GM21423 (cell line): ENCODE results near the gene SPOCK3.
A peak's percentile ranks its signal among the peaks of the same experiment; 100 is the strongest.

Experiments
- ATAC-seq: cut with Tn5 transposase; IDR thresholded peaks from one replicate; pipeline ENCODE4 v1.9.1; 2021; ENCODE audit warnings: mild to moderate bottlenecking, moderate library complexity; ENCODE audit not compliant: unreplicated experiment

The SPOCK3 gene

DNA sequence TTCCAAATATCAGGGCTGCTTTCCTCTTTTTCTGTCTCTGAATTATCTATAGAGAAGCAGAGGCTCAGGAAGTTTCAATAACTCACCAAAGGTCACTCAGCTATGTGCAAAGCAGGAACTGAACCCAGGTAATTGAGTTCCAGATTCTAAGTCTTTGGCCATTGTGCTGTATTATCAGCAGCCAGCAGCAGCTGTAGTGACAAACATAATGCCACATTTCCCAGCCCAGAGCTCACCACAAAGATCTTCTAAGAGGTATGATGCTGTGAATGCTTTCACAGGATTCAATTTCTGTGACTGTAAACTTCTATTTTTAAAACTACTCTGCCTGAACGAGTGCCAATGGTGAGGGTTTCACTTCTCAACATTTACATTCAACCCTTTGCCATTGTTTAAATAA, 56.4 kb downstream of the SPOCK3 start:
- no peak for ATAC-seq

DNA sequence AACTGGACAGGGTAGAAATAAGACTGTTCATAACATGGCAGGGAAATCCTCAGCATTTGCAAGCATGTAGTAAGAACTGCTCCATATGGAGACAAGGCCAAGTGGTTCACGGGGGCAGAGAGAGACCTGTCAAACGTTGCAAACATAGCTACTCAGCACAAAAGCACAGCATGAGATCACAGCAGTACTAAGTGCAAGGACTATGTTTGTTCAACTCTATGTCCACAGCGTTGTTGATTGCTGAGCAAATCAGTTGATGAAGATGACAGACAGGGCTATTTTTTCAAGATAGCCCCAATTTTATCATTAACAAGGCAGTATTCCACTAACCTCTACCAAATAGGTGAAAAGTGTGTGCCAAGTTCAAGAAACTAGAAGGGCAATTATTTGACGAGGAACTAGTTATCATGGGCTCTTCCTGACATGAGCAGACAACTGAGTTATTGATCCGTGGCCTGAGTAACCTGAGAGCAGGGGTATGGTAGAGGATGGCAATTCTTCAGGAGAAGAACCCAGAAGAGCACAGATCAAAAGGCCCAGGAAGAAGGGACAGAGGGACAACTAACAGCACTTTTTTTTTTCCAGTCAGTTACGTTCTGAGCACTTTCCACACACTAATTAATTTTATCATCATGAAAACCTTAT, 57.4 kb downstream of the SPOCK3 start:
- no peak for ATAC-seq

DNA sequence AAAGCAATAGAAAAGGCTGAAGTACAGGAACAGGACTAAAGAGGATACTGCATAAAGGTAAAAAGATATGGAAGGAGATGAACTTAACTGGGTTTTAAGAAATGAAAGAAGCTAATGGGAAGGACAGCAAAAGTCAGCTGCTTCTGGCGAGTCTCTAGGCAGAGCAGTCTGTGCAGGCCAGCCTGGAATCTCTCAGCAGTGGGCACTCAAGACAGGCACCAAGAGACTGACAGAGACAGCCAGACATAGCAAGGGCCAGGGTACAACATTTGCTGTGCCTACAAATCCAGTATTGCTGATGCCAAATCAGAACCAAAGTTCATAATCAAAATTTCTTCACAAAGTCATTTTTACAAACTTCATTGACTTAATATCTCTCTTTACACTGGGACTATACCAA, 62.4 kb downstream of the SPOCK3 start:
- ATAC-seq: no peak

DNA sequence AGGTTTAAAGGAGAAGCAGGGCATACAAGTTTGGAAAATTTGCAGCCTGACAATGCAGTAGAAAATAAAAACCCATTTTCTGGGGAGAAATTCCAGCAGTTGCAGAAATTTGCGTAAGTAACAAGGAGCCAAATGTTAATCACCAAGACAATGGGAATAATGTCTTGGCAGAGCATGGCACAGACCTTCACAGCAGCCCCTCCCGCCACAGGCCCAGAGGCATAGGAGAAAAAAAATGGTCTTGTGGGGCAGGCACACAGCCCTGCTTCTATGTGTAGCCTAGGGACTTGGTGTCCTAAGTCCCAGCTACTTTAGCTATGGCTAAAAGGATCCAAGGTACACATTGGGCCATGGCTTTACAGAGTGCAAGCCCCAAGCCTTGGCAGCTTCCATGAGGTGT, 65.7 kb downstream of the SPOCK3 start:
- ATAC-seq: no peak

DNA sequence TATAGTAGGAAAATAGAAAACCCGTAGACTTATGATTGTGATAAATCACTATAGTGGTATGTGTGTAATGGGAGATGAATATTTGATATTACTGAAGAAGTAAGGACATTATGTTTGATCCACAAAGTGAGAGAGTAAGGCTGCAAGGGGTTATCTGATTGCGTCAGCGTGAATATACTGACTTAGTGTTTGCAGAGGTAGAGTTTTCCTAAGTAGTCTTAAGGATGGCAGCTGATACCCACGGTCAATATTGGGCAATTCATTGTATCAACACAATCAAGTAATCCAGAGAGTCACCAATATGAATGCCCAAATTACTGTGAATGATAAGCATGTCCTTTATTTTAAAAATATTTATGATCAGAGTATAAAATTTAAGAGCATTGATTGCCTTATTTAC, 83.7 kb downstream of the SPOCK3 start:
- no peak for ATAC-seq

DNA sequence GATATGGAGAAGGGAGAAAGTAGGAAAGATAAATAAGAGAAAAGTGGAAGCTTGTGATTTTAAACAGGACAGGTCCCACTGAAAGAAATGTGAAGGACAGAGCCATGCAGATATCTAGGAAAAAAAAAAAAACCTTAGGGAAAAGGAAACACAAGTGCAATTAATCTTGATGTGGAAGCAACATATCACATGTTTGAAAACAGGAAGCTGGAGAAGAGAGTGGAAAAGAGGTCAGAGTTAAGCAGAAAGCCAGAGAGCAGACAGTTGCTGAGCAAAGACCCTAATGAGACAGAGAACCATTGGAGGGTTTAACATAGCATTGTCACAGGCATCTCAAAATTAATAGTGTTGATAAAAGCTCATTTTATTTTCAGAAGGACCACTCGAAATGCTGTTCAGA, 89.7 kb downstream of the SPOCK3 start:
- ATAC-seq: no peak

DNA sequence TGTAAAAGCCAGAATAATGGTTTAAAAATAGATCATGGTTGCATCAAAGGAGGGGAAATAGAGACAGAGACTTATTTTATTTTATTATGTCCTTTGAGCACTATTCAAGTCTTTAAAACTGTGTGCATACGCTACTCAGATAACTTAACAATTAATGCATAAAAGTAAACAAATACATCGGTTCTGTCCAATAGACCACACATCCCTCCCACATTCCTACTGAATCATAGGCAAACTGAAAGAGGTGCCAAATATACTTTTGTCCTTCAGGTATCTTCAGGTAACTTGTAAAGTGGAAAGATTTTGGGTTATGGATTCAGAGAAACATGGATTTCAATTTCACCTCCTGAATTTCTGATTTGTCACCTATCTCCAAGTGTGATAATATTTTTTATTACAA, 91.3 kb downstream of the SPOCK3 start:
- no peak for ATAC-seq

DNA sequence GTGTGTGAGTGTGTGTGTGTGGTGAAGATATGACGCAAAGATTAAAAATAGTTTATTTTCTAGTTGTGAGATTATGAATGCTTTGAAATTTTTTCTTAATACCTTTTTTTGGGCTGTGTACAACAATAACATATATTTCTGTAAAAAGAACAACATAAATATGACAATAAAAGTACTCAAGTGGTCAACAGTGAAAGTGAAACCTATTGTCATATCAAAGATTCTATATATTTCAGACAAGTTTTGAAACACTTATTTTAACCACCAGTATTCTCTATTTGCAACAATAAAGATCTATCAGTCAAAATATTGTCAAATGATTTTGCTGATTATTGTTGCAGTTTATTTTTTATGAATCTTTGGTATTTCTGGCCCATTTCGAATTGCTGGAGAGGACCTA, 98.0 kb downstream of the SPOCK3 start:
- no peak for ATAC-seq

DNA sequence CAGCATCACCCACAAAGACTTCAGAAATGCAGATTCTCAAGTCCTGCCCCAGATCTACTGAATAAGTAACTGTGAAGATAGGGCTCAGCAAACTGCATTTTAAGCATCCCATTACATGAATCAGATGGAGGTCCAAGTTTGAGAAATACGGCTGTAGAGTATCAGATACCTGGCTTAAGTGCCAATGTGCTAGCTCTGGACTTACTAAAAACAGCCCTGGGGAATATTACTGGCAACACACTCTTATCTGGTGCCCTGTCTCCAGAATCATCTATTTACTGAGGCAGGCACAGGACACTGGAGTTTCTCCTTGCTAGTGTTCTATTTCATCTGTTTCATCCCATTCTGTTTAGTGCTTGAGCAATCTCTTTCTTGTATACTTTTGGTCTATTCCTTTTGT, 105.1 kb downstream of the SPOCK3 start:
- no peak for ATAC-seq

DNA sequence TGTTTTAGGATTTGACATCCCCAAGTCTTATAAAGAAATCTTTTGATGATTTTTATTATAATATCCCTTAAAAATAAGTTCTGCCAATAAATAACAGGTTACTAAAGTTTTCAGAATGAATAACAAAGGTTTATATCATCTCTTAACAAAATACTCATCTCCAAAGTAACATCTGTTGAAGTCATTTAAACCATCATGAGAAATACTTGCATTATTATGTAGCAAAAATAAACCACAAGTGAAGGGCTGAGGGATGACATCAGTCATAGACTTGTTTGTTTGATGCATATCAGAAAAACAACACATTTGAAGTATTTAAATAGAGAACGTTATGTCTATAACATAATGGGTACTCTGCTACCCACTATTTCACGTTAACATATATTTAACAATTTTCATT, 114.9 kb downstream of the SPOCK3 start:
- no peak for ATAC-seq

DNA sequence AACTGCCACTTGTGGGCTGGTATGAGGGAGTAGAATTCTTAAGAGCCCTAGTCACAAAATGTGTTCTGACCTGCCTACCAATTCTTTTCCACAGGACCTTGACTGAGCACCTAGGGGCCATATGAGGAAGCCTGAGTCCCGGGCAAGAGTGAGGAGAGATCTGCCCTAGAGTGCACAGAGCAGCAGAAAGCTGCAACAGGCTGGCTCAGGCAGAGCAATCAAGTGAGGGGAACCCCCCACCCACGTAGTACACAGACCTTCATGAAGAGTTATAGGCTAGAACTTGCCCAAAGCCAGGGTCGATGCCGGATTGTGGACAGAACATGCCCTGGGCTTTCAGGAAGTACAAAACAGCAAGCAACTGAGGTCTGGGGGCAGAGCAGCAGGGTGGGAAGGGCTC, 117.0 kb downstream of the SPOCK3 start:
- no peak for ATAC-seq

DNA sequence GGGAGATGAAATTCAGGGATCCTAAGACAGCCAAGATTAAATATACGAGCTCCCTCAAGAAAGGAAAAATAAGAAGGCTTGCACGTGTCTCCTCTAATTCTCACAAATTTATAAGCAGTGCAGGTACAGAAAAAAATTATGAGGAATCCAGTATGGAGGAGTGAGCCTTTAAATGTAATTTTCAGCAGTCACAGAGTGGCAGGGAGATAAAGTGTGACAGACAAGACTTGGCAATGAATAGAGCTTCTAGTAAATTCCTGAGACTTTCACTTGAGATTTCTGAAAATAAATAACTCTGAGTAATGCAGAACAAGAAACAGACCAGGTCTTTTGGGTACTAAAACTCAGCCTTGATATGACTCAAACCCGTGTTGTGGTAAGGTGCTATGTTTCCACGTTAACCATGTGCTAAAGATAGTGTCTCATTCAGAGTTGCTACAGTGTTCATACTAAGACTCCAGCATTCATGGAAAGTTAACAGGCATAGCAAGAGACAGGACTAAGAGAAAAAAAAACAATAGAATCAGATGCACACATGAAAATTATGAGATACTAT, 119.8 kb downstream of the SPOCK3 start:
- no peak for ATAC-seq

DNA sequence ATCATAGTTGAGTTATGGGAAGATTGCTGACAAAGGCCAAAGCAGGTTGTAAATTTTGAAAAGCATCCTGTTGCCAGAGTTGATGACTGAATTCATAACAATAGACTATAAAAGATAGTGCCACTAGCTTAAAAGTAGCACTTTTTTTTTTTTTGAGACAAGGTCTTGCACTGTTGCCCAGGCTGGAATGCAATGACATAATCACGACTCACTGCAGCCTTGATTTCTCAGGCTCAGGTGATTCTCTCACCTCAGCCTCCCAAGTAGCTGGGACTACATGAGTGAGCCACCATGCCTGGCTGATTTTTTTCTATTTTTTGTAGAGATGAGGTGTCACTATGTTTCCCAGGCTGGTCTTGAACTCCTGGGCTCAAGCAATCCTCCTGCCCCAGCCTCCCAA, 122.7 kb downstream of the SPOCK3 start:
- no peak for ATAC-seq

DNA sequence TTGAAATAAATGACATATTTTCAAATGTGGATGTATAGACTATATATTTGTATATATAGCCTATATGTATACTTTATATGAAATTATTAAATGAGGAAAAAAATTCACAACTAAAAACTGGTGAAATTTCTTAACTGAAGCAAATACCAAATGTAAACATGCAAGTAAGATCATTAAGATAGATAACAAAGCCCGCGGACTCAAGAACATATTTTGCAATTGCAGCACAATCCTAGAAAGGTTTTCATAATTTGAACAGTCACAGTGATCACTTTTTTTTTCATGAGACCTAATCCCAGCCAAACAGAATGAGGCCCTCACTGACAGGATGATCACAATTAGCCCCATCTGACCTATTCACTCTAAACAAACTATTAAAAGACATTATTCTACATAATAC, 123.2 kb downstream of the SPOCK3 start:
- no peak for ATAC-seq

DNA sequence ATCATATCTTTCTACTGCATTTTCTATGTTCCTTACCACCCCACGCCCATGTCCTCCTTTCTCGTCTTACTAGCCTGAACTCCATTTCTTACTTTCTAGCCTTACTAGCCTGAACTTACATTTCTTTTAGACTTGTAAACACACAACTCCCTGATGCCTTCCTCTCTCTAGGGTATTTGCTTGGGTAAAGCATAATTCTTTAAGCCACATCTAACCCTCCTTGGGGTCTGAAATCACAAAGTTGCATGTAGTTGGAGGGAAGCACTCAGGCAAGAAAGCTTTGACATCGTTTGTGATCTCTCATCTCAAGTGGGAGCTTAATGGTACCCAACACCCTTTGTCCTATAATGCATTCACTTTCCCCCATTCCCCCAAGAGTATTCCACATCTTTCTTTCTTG, 124.4 kb downstream of the SPOCK3 start:
- ATAC-seq: no peak

DNA sequence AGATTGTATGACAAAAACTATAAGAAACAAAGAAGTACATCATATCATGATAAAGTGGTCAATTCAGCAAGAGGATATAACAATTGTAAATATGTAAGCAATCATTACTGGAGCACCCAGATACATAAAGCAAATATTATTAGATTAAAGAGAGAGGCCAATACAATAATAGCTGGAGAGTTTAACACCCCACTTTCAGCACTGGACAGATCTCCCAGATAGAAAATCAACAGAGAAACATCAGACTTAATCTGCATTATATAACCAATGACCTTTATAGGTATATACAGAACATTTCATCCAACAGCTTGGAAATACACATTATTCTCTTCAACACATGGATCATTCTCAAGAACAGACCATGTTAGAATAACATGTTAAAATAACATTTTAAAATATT, 128.4 kb downstream of the SPOCK3 start:
- ATAC-seq: no peak

DNA sequence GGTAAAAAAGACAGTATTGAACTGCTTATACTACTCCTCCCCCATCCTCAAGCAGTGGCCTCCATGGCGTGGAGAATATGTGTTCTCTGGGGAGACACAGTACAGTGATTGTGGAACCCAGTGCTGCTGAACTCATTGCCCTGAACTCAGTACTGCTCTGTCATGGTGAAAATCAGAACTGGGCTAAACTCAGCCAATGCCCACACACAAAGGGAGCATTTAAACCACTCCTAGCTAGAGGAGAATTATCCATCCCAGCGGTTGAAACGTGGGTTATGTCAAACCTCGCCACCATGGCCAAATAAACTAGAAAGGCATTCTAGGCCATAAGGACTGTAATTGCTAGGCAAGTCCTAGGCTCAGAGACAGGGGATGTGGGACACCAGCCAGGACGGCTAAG, 131.8 kb downstream of the SPOCK3 start:
- no peak for ATAC-seq

DNA sequence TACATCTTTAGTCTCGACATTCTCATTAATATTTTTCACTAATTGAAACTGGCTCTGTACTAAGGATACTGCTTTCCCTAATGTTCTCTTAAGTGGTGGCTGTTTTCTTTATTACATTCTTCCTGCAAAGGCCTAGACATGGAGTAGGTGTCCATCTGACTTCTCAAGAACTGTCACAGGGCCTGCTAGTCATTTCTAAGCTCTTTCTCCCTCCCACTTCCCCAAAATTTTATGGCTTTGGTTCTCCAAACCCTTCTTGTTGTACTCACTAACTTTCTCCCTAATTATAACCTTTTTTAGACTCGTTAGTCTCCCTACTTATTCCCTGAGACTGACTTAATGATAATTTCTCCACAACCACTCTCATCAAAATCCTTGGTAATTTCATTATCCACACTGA, 133.3 kb downstream of the SPOCK3 start:
- no peak for ATAC-seq

DNA sequence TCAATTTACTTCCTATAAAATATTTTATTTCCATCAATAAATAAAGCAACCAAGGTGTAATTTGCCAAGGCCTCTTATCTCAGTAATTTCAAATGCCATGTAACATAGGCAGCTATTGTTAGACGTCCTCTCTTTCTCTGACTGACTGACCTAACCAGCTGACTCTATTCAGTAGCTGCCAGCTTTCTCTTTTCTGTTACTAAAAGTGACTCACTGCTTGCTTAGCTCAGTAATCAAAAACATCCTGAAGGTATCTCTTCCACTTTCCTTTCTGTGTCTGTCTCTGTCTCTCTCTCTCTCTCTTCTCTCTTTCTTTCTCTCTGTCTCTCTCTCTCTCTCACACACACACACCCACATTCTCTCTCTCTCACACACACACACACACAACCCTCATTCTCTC, 134.2 kb downstream of the SPOCK3 start:
- peak; percentile 65 for ATAC-seq

DNA sequence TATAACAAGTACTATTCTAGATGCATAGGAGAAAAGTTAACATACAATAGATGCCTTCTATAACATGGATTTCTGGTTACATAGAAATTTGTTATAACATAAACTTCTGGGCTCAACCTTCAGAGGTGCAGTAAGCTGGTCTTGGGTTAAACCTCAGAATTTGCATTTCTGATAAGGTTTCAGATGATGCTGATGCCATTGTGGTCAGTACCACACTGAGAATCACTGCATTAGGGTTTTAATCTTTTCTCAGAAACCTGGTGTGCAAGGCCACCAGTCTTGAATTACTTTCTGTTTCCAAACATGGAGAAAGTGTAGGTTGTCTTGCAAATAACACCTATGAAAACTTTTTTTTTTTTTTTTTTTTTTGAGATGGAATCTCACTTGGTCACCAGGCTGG, 146.2 kb downstream of the SPOCK3 start:
- no peak for ATAC-seq

DNA sequence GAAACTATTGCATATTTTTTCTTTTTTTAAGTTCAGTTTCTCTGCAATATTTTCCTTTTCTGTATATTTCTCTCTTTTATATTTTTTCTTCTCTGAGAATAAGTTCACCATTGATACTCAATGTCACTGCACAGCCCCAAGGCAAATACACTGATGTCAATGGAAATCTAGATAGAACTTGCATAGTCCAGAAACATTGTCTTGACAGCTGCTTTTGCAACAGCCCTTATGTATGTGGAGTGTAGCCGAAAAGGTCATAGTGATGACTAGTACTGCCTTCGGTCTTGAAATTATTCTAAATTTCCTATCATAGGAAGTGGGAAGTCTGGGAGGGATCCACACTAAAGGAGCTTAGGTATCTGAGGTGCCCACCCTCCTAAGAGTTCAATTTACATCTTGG, 150.0 kb downstream of the SPOCK3 start:
- ATAC-seq: no peak

DNA sequence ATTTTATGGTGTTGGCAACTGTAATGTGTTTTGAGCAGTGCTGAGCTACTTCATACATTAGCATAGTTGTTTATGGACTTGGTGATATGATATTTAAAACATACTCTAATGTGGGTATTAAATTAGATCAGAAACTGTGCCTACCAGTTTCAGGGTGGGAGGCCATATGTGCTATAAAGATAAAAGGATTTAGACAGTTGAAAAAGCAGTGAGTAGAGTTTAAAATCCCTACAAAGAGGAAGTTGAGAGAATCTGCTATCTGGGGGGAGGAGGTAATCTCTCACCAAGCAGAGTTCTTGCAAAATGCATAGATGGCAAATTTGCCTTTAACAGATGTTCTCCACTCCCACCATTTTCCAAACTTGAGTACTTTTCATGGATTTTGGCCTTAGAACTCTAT, 154.5 kb downstream of the SPOCK3 start:
- ATAC-seq: no peak

DNA sequence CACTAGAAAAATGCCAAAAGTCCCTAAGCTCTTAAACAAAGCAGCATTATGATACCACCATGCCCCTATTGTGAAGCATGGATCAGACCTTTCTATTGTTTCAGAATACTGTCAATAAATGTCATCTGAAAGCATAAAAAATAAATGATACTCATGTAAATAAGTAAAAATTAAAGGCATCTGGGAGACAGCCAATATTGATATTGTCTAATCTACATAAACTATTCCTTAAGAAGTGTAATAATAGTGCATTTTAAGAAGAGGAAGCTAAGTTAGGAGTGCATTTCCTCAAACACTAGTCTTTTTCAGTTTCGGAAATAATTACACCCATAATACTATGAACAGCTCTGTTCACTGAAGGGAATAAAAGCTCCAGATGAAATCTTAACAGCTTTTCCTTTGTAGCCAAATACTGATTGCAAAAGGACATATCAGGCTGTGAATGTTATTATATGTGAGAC, 181.6 kb downstream of the SPOCK3 start:
- ATAC-seq: no peak
